Measurements from ENCODE around the gene SLC7A14. TPM values are rescaled to one million over a fixed set of nuclear protein-coding genes. Genes with fewer than 3 reads are reported as not detected.
"Not testable (repeated sequence)": the region's sequence is repeated elsewhere in the genome, so short reads cannot be mapped to it uniquely, and the experiment has no call there.

Gene SLC7A14
- polyA plus RNA-seq, 5 donors = 0.01 to 0.50 (median 0.35) TPM

- DNase-seq = no peak
Measured at GRCh38 chr3:170594528-170594927, 8.7 kb upstream of the SLC7A14 start.

- DNase-seq = no peak
Measured at GRCh38 chr3:170593634-170594033, 7.8 kb upstream of the SLC7A14 start.

- DNase-seq = no peak
Measured at GRCh38 chr3:170589113-170589512, 3.2 kb upstream of the SLC7A14 start.

GRCh38 chr3:170585008-170585936, 603 bp downstream of the SLC7A14 start:
- no peak for DNase-seq

- peak; percentile 47 to 60 for DNase-seq
Measured at GRCh38 chr3:170584585-170585007, 1.3 kb downstream of the SLC7A14 start.

- no peak for DNase-seq
Measured at GRCh38 chr3:170579646-170580045, 6.2 kb downstream of the SLC7A14 start.

GRCh38 chr3:170572665-170573253, 13.1 kb downstream of the SLC7A14 start:
- DNase-seq = no peak

GRCh38 chr3:170567598-170567997, 18.3 kb downstream of the SLC7A14 start:
- DNase-seq = not testable (repeated sequence)

GRCh38 chr3:170566413-170566812, 19.5 kb downstream of the SLC7A14 start:
- no peak for DNase-seq

GRCh38 chr3:170565495-170565894, 20.4 kb downstream of the SLC7A14 start:
- DNase-seq = no peak

- no peak for DNase-seq
Measured at GRCh38 chr3:170564664-170565063, 21.2 kb downstream of the SLC7A14 start.

GRCh38 chr3:170563712-170564423, 22.0 kb downstream of the SLC7A14 start:
- no peak for DNase-seq

GRCh38 chr3:170562080-170562479, 23.8 kb downstream of the SLC7A14 start:
- DNase-seq = no peak

GRCh38 chr3:170560717-170561382, 25.0 kb downstream of the SLC7A14 start:
- DNase-seq = no peak

- no peak for DNase-seq
Measured at GRCh38 chr3:170560296-170560695, 25.6 kb downstream of the SLC7A14 start.

- no peak for DNase-seq
Measured at GRCh38 chr3:170558427-170558826, 27.4 kb downstream of the SLC7A14 start.

- DNase-seq = no peak
Measured at GRCh38 chr3:170555329-170555728, 30.5 kb downstream of the SLC7A14 start.

GRCh38 chr3:170553788-170554757, 31.8 kb downstream of the SLC7A14 start:
- no peak for DNase-seq

- no peak for DNase-seq
Measured at GRCh38 chr3:170551252-170551651, 34.6 kb downstream of the SLC7A14 start.

- DNase-seq = no peak
Measured at GRCh38 chr3:170542704-170543103, 43.2 kb downstream of the SLC7A14 start.

- DNase-seq = no peak
Measured at GRCh38 chr3:170539897-170540296, 46.0 kb downstream of the SLC7A14 start.

Measured in right lung (tissue), 5 donors.